HL-60/S4 treated with retinoic acid at 250 ng/mL for 4 days and 3 days (cell line): ENCODE results near the gene PCDHB6.
"Not testable (repeated sequence)": the region's sequence is repeated elsewhere in the genome, so short reads cannot be mapped to it uniquely, and the experiment has no call there.

ENCODE experiments used
- in situ Hi-C: fragments of 300-500 bp; cut with MboI; formaldehyde crosslinking; loops from 2 replicates; pipeline ENCODE4 v1.7.0; 2022; ENCODE audit warnings: low sequenced_read_pairs

Gene PCDHB6

GRCh38 chr5:141157901-141158300 is 8.0 kb downstream of the PCDHB6 start:
- in situ Hi-C loops = not testable (repeated sequence)

GRCh38 chr5:141172381-141173204 is 22.7 kb downstream of the PCDHB6 start, which contains the start of gene PCDHB7:
Gene PCDHB7 (plus strand): TSS chr5:141172644. CDS start chr5:141172836, 192 bp downstream.
- in situ Hi-C loops = no loop called here

- in situ Hi-C loops = loop anchor here (25.0 kb wide), 1 partner anchor 388 kb away; no protein-coding TSS in a partner anchor
These were observed 24.6 kb downstream of the PCDHB6 start for GRCh38 chr5:141174291-141175104.

- in situ Hi-C loops = loop anchor here (25.0 kb wide), 1 partner anchor 386 kb away; no protein-coding TSS in a partner anchor
These were observed 26.1 kb downstream of the PCDHB6 start for GRCh38 chr5:141175933-141176332.

- in situ Hi-C loops = loop anchor here (25.0 kb wide), 1 partner anchor 385 kb away; no protein-coding TSS in a partner anchor
These were observed 27.8 kb downstream of the PCDHB6 start, which contains the start of gene PCDHB8 for GRCh38 chr5:141177577-141178191. Gene PCDHB8 (plus strand): TSS chr5:141177790. CDS start chr5:141178035, 245 bp downstream.

GRCh38 chr5:141179371-141179770 is 29.5 kb downstream of the PCDHB6 start:
- in situ Hi-C loops = loop anchor here (25.0 kb wide), 1 partner anchor 383 kb away; no protein-coding TSS in a partner anchor

- in situ Hi-C loops = loop anchor here (25.0 kb wide), 1 partner anchor 382 kb away; no protein-coding TSS in a partner anchor
These were observed 30.0 kb downstream of the PCDHB6 start for GRCh38 chr5:141179876-141180275.

- in situ Hi-C loops = loop anchor here (25.0 kb wide), 1 partner anchor 382 kb away; no protein-coding TSS in a partner anchor
These were observed 30.5 kb downstream of the PCDHB6 start for GRCh38 chr5:141180313-141180712.

GRCh38 chr5:141182248-141182647 is 32.4 kb downstream of the PCDHB6 start, which contains the start of gene PCDHB16:
Gene PCDHB16 (plus strand): TSS chr5:141182387. CDS start chr5:141182560, 173 bp downstream.
- in situ Hi-C loops = loop anchor here (25.0 kb wide), 1 partner anchor 380 kb away; no protein-coding TSS in a partner anchor

- in situ Hi-C loops = loop anchor here (25.0 kb wide), 1 partner anchor 378 kb away; no protein-coding TSS in a partner anchor
These were observed 34.4 kb downstream of the PCDHB6 start for GRCh38 chr5:141184117-141184855.

GRCh38 chr5:141186897-141187512 is 37.1 kb downstream of the PCDHB6 start, which contains the start of gene PCDHB9:
Gene PCDHB9 (plus strand): TSS chr5:141187161. CDS start chr5:141187319, 158 bp downstream.
- in situ Hi-C loops = loop anchor here (25.0 kb wide), 1 partner anchor 375 kb away; no protein-coding TSS in a partner anchor

- in situ Hi-C loops = loop anchor here (25.0 kb wide), 1 partner anchor 374 kb away; no protein-coding TSS in a partner anchor
These were observed 38.8 kb downstream of the PCDHB6 start for GRCh38 chr5:141188682-141189081.

GRCh38 chr5:141189131-141189530 is 39.3 kb downstream of the PCDHB6 start:
- in situ Hi-C loops = loop anchor here (25.0 kb wide), 1 partner anchor 373 kb away; no protein-coding TSS in a partner anchor

GRCh38 chr5:141192110-141192725 is 42.4 kb downstream of the PCDHB6 start, which contains the start of gene PCDHB10:
Gene PCDHB10 (plus strand): TSS chr5:141192353. CDS start chr5:141192553, 200 bp downstream.
- in situ Hi-C loops = loop anchor here (25.0 kb wide), 1 partner anchor 370 kb away; no protein-coding TSS in a partner anchor

- in situ Hi-C loops = loop anchor here (25.0 kb wide), 1 partner anchor 368 kb away; no protein-coding TSS in a partner anchor
These were observed 44.5 kb downstream of the PCDHB6 start for GRCh38 chr5:141194332-141194731.

GRCh38 chr5:141196363-141196762 is 46.5 kb downstream of the PCDHB6 start:
- in situ Hi-C loops = loop anchor here (25.0 kb wide), 1 partner anchor 366 kb away; no protein-coding TSS in a partner anchor

GRCh38 chr5:141199359-141200235 is 49.7 kb downstream of the PCDHB6 start, which contains the start of gene PCDHB11:
Gene PCDHB11 (plus strand): TSS chr5:141199627. CDS start chr5:141199775, 148 bp downstream.
- in situ Hi-C loops = loop anchor here (25.0 kb wide), 1 partner anchor 363 kb away; no protein-coding TSS in a partner anchor
